Measurements from ENCODE around the gene TEDDM1.
"Not testable (repeated sequence)": the region's sequence is repeated elsewhere in the genome, so short reads cannot be mapped to it uniquely, and the experiment has no call there.

Gene TEDDM1

DNA sequence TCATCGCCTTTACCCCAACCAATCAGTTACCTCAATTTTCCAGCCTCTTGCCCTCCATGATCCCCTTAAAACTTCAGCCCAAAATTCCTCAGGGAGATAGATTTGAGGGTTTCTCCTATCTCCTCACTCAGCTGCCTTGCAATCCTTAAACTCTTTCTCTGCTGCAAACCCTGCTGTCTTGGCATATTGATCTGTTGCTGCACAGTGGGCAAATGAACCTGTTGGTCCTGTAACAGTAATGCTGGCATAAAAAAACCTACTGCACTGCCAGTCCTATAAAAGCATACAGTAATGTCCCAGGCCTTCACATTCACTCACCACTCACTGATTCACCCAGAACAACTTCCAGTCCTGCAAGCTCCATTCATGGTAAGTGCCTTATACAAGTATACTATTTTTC is 5.1 kb upstream of the TEDDM1 start:
- DNase-seq: no peak

DNA sequence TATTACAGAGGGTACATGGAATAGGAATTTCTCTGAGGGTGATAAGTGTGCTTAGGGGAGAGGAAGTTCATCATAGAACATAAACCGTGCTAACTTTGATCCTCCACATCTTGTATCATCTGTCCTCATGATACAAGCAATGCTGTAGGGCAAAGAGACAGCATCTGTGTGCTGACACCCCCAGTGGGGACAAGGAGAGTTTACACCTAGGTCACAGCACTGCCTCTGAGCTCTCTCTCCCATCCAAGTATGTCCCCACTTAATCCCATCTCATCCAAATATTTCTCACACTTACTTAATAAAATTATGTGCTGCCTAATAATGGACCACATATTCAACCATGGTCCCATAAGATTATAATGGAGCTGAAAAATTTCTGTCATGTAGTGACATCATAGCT is 4.3 kb upstream of the TEDDM1 start:
- DNase-seq: no peak

DNA sequence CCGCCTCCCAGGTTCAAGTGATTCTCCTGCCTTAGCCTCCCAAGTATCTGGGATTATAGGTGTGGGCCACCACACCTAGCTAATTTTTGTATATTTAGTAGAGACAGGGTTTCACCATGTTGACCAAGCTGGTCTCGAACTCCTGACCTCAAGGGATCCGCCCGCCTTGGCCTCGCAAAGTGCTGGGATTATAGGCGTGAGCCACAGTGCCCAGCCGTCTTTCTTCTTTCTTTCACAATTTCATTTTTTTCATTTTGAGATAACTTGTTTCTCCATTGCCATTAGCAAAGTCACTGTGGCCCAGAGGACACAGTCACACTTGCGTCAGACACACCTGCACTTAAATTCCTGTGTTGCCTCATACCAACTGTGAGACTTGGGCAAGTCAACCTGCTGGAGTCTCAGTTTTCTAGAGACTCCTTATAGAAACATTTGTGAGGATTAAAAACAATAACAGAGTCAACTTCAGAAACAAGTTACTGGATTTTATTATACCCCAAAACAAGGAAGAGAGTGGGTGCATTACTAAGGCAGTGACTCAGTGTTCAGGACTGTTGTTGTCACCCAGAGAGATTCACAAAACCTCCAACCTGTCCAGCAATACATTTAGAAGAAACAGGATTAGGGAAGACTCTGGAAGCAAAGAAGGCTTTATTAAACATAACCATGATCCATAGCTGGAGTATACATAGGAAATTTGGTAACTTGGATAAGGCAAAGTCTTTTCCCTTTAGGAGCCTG is 2.6 kb downstream of the TEDDM1 start:
- no peak for DNase-seq

DNA sequence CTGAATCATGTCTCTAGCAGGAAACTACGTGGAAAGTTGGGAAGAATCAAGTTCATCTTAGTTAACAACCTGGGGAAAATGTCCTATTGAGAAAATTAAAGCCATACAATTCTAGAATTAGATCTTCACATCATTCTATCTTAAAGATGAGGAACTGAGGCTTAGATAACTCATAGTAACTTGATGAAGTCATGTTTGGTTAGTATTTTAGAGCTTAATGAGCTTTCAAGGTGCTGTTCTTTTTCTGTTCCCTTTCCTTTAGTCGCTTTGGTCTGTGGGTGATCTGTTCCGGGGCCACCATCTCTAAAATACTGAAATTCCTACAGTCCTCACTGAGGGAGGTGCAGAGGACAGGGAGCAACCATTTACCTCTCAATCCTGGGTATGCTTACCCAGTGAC is 4.6 kb downstream of the TEDDM1 start:
- no peak for DNase-seq

DNA sequence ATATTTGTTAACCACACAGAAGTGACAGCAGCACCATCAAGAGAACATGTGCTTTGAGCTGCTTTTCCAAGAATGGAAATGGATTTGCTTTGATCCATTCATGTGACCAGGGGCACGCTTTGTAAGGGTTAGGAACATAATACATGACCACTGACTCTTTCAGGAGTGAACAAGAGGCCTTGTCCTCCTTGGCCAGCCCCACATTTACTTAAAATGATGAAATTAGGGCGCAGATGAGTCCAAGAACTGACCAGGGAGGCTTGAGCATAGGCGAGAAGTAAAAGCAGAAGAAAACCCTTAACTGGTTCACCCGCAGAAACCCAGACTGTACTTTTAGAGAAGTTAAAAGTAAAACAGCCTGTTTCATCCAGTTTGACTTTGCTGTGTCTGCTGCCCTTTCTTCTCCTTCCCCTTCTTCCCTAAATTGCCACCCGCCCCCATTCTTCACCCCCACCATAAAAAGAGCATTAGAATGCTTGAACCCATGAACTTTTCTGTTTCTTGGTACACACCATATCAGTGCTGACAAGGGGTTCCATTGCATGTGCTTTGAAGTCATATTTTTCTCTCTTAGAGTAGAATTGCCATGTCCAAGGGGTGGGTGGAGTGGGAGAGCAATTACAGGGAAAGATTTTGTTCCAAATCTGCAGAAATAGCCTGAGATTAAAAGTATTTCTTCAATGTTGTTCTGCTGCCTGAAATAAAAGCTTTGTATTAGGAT is 6.3 kb downstream of the TEDDM1 start:
- no peak for DNase-seq

DNA sequence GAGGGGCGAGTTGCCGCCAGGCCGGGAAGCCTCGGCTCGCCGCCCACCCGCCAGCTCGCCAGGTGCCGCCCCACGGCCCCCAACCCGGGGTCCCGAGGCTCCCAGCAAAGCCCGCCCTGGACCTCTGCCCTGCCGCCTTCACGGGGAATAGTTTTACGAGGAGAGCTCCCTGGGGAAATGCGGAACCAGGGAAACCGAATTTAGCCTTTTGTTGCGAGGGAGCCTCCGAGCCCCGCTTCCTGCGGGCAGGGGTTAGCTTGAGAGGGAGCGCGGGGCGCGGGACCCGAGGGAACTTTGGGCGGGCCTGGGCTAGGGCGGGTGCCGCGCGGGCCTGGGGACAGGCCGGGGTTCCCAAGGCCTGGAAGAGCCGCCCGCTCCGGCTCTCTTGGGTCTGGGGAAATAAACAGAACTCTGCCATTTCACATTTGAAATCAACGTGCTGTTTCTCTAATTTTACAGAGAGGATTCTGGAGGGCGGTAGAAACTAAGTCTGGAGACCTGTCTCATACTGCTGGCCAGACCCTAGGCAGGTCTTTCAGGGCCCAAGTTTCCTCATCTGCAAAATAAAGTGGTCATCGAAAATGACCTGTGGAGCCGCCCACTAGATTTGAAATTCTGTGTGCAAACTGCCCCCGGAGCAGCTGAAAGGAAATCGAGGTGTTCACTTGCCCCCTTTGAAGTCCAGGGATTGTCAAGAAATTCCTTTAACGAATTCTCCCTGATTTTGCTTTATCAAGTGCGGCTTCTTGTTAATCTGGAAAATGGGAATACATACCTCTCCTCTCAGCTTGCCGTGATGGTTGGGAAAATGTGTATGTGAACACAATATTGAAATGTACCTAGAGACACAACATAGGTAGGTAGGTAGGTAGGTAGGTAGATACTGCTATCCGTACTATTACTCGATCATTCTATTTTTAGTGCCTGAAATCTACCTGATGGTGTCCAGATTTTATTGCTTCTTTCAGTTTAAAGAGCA is 8.1 kb downstream of the TEDDM1 start:
- peak; percentile 91 for DNase-seq

DNA sequence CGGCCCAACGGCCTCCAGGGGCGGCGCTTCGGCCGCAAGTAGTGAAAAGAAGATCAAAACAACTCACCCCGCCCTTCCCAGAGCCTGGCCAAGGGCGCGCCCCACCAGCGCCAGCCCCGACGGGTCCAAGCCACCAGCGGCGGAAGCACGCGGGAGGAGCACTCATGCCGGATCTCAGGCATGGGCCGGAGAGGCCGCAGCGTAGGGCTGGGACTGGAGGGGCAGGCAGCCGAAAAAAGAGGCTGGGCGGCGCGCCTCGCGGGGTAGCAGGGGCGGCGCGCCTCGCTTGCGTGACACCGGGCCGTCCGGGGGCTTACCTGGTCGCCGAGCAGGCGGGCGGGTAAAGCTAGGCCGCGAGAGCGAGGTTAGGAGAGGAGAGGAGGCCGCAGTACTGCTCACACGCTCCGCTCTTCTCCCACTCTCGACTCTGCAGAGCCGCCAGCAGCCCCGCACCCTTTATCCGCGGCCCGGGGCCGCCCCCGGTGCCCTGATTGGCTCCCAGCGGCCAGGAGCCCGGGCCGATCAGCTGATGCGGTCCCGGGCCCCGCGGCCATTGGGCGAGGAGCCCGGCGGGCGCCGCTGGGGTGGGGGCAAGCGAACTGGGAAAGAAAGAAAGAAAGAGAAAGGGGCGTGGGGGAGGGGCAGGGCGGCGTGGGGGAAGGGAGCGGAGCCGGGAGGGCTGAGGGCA is 9.0 kb downstream of the TEDDM1 start, which contains the start of gene GLUL:
Gene GLUL, minus strand, starts transcription at position 429 of the 688 bp plus-strand sequence. CDS start 3,053 bp downstream, outside the sequence.
- DNase-seq: peak; percentile 98

DNA sequence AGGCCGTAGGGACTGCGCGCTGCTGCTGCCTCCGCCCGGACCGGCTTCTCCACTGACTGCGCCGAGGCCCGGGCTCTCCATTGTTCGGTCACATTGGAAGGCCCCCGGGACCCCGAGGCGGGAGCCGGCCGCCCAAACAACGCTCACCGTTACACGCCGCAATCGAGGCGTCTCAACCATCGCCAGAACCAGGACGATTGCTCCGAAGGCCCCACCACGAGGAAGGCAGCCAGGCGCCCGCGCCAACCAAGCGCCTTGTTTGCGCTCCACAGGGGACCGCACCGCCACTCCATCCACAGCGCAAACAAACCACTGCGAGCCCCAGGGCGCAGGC is 9.5 kb downstream of the TEDDM1 start:
- DNase-seq: no peak

DNA sequence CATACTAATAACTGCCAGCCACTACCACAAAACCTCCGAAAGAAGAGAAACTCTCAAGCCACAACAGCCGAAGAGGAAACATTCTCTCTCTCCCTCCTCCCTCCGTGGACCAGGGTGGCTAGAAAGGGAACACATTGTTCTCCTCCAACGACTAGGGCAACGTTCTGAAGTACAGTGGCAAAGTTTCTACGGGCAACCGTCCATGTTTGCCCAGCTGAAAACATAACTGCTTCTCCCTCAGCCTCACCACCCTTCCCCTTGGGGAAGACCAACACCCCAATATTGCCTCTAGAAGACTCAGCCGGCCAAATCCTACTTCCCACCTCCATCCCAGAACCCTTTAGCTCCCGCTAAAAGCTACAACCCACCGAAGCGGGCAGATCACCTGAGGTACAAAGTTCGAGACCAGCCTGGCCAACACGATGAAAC is 10.8 kb downstream of the TEDDM1 start:
- peak; percentile 31 for DNase-seq

DNA sequence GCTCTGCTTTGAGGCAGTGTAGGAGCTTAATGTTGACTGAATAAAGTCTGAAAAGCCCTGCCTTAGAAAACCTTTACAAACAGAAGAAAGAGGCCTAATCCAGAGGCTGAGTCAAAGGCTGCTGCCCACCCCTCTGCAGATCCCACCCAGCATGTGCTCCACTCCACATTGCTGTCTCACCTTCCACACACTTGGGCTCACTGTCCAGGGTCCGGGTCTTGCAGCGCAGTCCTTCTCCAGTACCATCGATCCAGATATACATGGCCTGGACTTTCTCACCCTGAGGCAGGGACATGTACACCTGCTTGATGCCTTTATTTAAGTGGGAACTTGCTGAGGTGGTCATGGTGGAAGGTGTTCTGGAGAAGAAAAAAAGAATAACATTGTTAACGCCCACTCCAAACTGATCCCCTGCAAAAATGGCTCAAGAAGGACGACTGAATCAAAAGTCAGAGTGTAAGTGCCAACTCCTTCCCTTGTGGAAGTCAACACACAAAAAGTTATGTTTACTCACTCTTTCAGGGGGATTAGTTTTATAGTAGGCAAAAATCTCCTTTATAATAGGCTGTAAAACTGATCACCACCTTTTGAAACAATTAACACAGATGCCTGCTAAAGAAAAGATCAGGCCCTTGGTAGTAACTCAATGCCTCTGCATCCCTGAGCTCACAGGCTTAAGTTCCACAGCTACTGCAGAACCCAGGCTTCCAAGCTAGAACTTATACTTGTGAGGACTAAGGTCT is 11.9 kb downstream of the TEDDM1 start:
- no peak for DNase-seq

DNA sequence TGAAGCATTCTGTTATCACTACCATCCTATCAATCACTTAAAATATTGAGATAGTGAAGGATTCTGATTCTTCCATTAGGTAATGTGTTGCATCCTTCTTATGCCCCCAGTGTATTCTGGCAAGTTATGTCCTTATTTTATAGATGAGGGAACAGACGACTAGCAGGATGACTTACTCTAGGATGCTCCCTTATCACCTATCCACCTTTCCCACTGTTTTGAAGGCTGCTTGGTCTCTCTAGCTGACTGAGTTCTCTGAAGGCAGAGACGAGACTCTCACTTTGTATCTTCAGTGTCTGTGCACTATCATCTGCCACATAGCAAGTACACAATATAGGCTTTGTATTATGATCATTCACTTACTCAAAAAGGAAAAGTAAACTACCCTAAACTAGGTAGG is 12.9 kb downstream of the TEDDM1 start:
- no peak for DNase-seq

DNA sequence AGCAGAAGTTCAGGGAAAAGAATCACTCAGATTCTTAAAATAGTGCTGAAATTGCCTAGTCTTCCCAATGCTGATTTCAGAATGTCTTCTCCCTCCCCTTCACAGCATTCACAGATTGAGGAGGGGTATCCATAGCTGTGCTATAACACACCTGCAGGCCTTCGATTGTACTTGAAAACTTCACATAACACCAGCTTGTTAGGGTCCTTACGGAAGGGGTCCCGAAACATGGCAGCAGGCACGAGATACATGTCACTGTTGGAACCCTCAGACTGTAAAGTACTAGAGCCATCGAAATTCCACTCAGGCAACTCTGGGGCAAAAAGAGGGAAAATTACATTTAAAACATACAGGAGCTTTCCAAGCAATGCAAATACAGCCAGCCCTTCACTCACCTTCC is 13.5 kb downstream of the TEDDM1 start:
- DNase-seq: no peak

DNA sequence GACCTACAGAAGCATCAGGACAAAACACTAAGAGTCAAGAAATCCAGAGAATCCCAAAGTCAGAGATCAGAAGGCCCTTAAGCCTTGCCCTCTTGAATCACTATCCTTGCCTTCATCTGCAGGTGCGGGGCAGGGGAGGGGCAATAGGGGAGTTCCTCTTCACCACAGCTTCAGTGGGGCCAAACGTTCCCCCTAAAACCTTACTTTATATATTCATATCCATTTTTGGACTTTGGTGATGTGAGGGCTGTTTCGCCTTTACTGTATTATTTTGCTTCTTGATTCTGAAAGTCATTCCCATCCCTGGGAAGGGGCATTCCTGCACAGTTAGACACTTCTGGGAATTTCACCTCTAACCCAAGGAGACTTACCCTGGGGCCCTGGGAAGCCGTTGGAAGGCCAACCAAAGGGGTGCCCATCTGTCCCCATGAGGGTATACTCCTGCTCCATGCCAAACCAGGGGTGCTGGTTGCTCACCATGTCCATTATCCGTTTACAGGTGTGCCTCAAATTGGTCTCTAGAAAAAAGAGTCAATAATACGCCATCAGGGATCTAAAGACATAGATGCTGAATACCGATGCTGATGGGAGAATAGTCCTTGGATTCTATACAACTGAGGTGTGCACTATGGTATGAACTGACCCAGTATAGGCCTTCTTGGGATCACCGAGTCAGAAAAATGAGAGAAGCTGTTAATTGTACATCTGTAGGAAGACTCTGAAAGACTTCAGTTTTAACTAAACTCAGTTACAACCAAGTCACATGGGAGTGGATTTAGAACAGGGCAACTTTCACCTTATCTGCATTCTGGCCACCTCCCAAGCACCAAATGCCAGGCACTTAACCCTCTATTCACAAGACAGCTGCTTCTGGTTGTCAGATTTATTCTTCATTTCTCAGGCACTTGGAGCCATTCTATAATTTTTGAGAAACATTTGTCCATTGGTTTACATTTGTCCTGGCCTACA is 14.3 kb downstream of the TEDDM1 start:
- DNase-seq: no peak

DNA sequence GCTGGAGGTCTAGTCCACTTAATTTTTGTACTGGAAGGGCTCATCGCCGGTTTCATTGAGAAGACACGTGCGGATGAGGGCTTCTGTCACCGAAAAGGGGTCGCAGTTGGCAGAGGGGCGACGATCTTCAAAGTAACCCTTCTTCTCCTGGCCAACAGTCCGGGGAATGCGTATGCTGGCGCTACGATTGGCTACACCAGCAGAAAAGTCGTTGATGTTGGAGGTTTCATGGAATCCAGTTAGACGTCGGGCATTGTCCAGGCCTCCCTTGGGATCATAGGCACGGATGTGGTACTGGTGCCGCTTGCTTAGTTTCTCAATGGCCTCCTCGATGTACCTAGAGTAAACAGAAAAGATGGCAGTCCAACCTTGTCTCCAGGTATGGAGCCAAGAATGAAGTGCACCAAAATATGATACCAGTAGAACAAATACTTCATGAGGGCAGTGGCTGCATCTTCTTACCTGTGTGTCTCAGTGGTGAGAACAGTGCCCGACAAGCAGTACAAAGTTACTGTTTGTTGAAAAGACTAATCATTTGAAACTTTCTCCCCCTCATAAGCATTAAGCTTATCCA is 16.0 kb downstream of the TEDDM1 start:
- DNase-seq: no peak

DNA sequence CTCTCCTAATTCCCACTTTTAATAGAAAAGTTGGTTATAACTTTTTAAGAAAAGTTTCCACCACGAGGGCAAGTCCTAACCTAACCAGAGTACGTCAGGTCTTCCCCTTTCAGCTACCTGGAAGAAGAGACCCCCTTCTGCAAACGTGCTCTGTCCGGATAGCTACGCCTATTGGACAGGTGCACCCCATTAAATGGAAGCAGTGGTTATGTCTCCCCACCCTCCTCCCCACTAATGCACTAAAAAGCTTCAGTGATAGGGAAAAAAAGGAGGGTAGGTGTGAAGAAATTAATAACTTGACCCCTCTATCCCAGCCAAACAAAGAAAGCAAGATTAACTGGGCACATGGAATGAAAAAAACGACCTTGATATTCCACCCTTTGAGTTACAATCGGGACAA is 16.5 kb downstream of the TEDDM1 start:
- DNase-seq: no peak

DNA sequence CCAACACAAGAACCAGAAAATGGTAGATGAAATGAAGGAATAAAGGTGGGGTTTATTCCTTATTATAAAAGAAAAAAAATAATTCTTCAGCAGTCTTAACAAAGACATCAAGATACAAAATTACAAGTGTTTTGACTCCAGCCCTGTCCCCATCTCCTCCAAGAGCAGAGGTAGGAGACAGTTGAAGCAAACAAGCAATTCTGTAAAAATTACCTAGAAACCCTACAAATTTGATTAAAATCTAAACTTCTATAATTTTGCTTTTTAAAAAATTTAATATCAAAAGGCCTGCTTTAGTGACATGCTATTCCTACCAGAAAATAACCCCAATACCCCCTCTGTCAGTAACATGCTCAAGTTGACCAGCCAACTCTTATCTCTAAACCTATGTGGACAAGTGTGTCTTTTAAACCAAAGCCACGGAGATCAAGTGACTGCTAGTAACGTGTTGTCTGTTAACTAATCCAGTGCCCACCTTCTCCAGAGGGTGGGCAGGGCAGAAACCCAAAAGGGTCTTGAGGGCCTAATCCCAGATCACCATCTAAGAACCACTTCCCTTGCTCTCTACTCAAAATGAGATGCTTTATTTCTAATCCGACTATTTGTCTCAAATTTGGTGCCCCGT is 17.3 kb downstream of the TEDDM1 start:
- no peak for DNase-seq

DNA sequence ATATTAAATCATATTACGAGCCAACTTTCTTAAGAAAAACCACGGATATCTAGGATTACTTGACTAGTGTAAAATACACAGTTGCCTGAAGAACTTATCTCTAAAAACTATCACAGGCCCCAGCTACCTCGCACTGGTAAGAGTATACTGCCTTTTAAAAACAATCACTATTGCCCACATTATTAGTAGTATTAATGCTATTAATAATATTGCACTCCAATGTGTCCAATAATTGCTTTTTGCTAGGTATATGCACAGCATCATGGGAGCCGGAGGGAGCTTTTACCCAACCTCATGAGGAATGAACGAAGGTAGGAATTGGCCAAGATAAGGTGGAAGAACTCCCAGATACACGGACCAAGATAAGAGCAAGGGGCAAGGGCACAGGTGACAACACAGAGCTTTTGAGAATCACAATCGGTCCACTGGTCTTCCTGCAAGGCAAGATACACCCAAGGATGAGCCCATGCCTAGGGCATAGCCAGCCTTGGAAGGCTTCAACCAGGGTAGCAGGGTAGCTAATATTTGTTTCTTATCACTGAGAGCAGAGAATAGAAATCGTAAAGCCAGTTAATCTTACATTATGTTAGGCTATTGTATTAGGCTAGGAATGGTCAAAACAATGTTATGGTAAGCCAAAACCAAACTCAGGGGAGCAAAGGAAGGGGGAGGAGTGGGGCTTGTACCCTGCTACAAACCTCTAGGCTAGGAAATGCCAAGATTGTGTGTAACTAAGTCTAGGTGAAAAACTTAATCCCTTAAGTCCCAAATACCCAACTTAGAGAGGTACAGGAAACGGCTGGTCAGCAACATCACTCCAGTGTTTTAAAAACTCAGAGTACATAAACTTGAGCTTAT is 18.3 kb downstream of the TEDDM1 start:
- DNase-seq: no peak

DNA sequence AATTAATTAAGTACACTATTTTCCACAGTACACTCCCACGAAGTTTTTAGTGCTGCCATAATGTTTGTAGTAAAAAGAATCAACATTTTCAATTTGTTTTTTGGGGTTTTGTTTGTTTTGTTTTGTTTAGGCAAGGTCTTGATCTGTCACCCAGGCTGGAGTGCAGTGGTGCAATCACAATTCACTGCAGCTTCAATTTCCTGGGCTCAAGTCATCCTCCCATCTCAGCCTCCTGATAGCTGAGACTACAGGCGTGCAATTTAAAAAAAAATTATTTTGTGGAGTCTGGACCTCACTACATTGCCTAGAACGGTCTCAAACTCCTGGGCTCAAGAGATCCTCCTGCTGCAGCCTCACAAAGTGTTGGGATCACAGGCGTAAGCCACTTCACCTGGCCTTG is 20.3 kb downstream of the TEDDM1 start:
- DNase-seq: no peak

DNA sequence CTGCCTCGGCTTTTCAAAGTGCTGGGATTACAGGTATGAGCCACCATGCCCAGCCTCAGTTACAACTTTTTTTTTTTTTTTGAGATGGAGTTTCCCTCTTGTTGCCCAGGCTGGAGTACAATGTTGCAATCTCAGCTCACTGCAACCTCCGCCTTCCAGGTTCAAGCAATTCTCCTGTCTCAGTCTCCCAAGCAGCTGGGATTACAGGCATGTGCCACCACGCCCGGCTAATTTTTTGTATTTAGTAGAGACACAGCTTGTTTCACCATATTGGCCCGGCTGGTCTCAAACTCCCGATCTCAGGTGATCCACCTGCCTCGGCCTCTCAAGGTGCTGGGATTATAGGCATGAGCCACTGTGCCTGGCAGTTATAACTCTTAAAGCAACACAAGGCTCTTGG is 20.7 kb downstream of the TEDDM1 start:
- not testable (repeated sequence) for DNase-seq
